H9 (cell line): ENCODE measurements around the gene SLC19A1. TPM values are rescaled to one million over a fixed set of nuclear protein-coding genes. Genes with fewer than 3 reads are reported as not detected.
A peak's percentile ranks its signal among the peaks of the same experiment; 100 is the strongest.

Source experiments
- DNase-seq: peaks from one replicate; pipeline ENCODE4 v3.0.0-alpha.2; 2017
- H2AFZ ChIP-seq: one replicate; pipeline ENCODE4 v1.6.1; 2013; ENCODE audit warnings: mild to moderate bottlenecking, low read length, control low read depth, moderate library complexity
- H2AK5ac ChIP-seq: 2 replicates; pipeline ENCODE4 v1.6.1; 2013; ENCODE audit warnings: low read length, control low read depth, mixed read lengths; ENCODE audit not compliant: insufficient read length
- H2BK120ac ChIP-seq: one replicate; pipeline ENCODE4 v1.6.1; 2013; ENCODE audit warnings: low read depth, mild to moderate bottlenecking, low read length, control low read depth, inconsistent platforms; ENCODE audit not compliant: poor library complexity, severe bottlenecking
- H2BK12ac ChIP-seq: 2 replicates; pipeline ENCODE4 v1.6.1; 2013; ENCODE audit warnings: low read length, control low read depth, mixed read lengths, low read depth; ENCODE audit not compliant: insufficient read length
- H2BK15ac ChIP-seq: 2 replicates; pipeline ENCODE4 v1.6.1; 2013; ENCODE audit warnings: low read depth, low read length, control low read depth
- H2BK20ac ChIP-seq: one replicate; pipeline ENCODE4 v1.6.1; 2013; ENCODE audit warnings: low read depth, mild to moderate bottlenecking, low read length, control low read depth, inconsistent platforms; ENCODE audit not compliant: poor library complexity, severe bottlenecking
- H2BK5ac ChIP-seq: 2 replicates; pipeline ENCODE4 v1.6.1; 2013; ENCODE audit warnings: low read length, control low read depth, mixed read lengths; ENCODE audit not compliant: insufficient read length
- H3K14ac ChIP-seq: 2 replicates; pipeline ENCODE4 v1.6.1; 2013; ENCODE audit warnings: low read length, control low read depth; ENCODE audit not compliant: insufficient read depth
- H3K18ac ChIP-seq: 2 replicates; pipeline ENCODE4 v1.6.1; 2013; ENCODE audit warnings: low read depth, mild to moderate bottlenecking, mixed read lengths, low read length, control low read depth; ENCODE audit not compliant: insufficient read length
- H3K23ac ChIP-seq: 2 replicates; pipeline ENCODE4 v1.6.1; 2013; ENCODE audit warnings: low read length, control low read depth, mixed read lengths, low read depth; ENCODE audit not compliant: insufficient read length
- H3K23me2 ChIP-seq: 2 replicates; pipeline ENCODE4 v1.6.1; 2013; ENCODE audit warnings: low read depth, mild to moderate bottlenecking, mixed read lengths, low read length, control low read depth; ENCODE audit not compliant: insufficient read length, poor library complexity, severe bottlenecking
- H3K27ac ChIP-seq: 2 replicates; pipeline ENCODE4 v1.5.1; 2013; ENCODE audit warnings: low read length, control low read depth, mixed read lengths, low read depth; ENCODE audit not compliant: insufficient read length
- H3K27me3 ChIP-seq: 2 replicates; pipeline ENCODE4 v1.6.1; 2013; ENCODE audit warnings: low read length, control low read depth, inconsistent platforms; ENCODE audit not compliant: insufficient read depth
- H3K4ac ChIP-seq: 2 replicates; pipeline ENCODE4 v1.6.1; 2013; ENCODE audit warnings: low read depth, mild to moderate bottlenecking, control low read depth, inconsistent platforms, low read length, moderate library complexity
- H3K4me1 ChIP-seq: 2 replicates; pipeline ENCODE4 v1.6.1; 2013; ENCODE audit warnings: low read length, control low read depth, inconsistent platforms; ENCODE audit not compliant: insufficient read depth
- H3K4me2 ChIP-seq: 2 replicates; pipeline ENCODE4 v1.6.1; 2013; ENCODE audit warnings: low read length, control low read depth, mixed read lengths; ENCODE audit not compliant: insufficient read length, insufficient read depth
- H3K56ac ChIP-seq: 2 replicates; pipeline ENCODE4 v1.6.1; 2013; ENCODE audit warnings: low read depth, mild to moderate bottlenecking, mixed read lengths, low read length, control low read depth; ENCODE audit not compliant: insufficient read length
- H3K79me1 ChIP-seq: 2 replicates; pipeline ENCODE4 v1.6.1; 2013; ENCODE audit warnings: low read depth, mild to moderate bottlenecking, moderate library complexity, low read length, control low read depth, inconsistent platforms; ENCODE audit not compliant: insufficient read depth, poor library complexity, severe bottlenecking
- H3K79me2 ChIP-seq: 2 replicates; pipeline ENCODE4 v1.6.1; 2013; ENCODE audit warnings: low read length, control low read depth, inconsistent platforms; ENCODE audit not compliant: insufficient read depth
- H3K9ac ChIP-seq: 2 replicates; pipeline ENCODE4 v1.6.1; 2013; ENCODE audit warnings: low read length, control low read depth, mixed read lengths; ENCODE audit not compliant: insufficient read length; ENCODE audit errors: extremely low read depth
- H3K9me3 ChIP-seq: one replicate; pipeline ENCODE4 v1.6.1; 2013; ENCODE audit warnings: low read depth, low read length, inconsistent platforms; ENCODE audit not compliant: control insufficient read depth
- H3T11ph ChIP-seq: one replicate; pipeline ENCODE4 v1.6.1; 2013; ENCODE audit warnings: mild to moderate bottlenecking, low read length, control low read depth, inconsistent platforms
- H4K20me1 ChIP-seq: one replicate; pipeline ENCODE4 v1.6.1; 2013; ENCODE audit not compliant: control insufficient read depth, insufficient read length, insufficient read depth
- H4K5ac ChIP-seq: 2 replicates; pipeline ENCODE4 v1.6.1; 2013; ENCODE audit warnings: low read depth, mild to moderate bottlenecking, mixed read lengths, low read length, control low read depth; ENCODE audit not compliant: insufficient read length
- H4K8ac ChIP-seq: replicated peaks from 2 replicates; pipeline ENCODE4 v1.6.1; 2013; ENCODE audit warnings: low read length, control low read depth, mixed read lengths, low read depth; ENCODE audit not compliant: insufficient read length
- H4K91ac ChIP-seq: 2 replicates; pipeline ENCODE4 v1.6.1; 2013; ENCODE audit warnings: low read depth, mild to moderate bottlenecking, moderate library complexity, mixed read lengths, low read length, control low read depth; ENCODE audit not compliant: insufficient read length
- H3K27ac Mint-ChIP-seq, 3 experiments: 2 replicates in 2 of 3; 3 replicates in 1 of 3; pipeline ENCODE4 v1.8.0; 2020 to 2021; ENCODE audit warnings: mixed read lengths in 3 of 3, mild to moderate bottlenecking in 1 of 3, moderate library complexity in 1 of 3
- H3K27me3 Mint-ChIP-seq: 2 replicates; pipeline ENCODE4 v1.8.0; 2021; ENCODE audit warnings: low read depth, mild to moderate bottlenecking, moderate library complexity, mixed read lengths
- H3K36me3 Mint-ChIP-seq, 3 experiments: 2 replicates in 2 of 3; 3 replicates in 1 of 3; pipeline ENCODE4 v1.8.0; 2020 to 2021; ENCODE audit warnings: low read depth in 3 of 3, mixed read lengths in 3 of 3; ENCODE audit not compliant: insufficient read depth in 1 of 3
- H3K4me1 Mint-ChIP-seq, 2 experiments: 2 replicates each; pipeline ENCODE4 v1.8.0; 2020; ENCODE audit warnings: mixed read lengths in 2 of 2
- H3K4me3 Mint-ChIP-seq, 2 experiments: 2 replicates in 1 of 2; 3 replicates in 1 of 2; pipeline ENCODE4 v1.8.0; 2020 to 2021; ENCODE audit warnings: mild to moderate bottlenecking in 2 of 2, mixed read lengths in 2 of 2, moderate library complexity in 1 of 2
- H3K9me3 Mint-ChIP-seq, 2 experiments: 2 replicates in 1 of 2; 3 replicates in 1 of 2; pipeline ENCODE4 v1.8.0; 2020; ENCODE audit warnings: mild to moderate bottlenecking in 2 of 2, mixed read lengths in 2 of 2, moderate library complexity in 1 of 2
- WGBS: extraction: QIAGEN DNeasy Blood & Tissue Kit; methylation state at CpG from one replicate; pipeline ENCODE4 v1.1.7; 2013; ENCODE audit warnings: missing lambda C conversion rate, low lambda C conversion rate, mixed read lengths; ENCODE audit not compliant: insufficient read length; ENCODE audit errors: extremely low coverage; 5-methylcytosine and 5-hydroxymethylcytosine counted together
- total RNA-seq: library from RNA; stranded (reverse); gene quantifications from 2 replicates; pipeline ENCODE4 v1.2.1, GENCODE V29; 2021
- TF ChIP-seq, protein P1 (sequence below): fragments of 200-600 bp; sonication (generic); conservative IDR thresholded peaks from 3 replicates; pipeline ENCODE4 v1.8.0; 2021; ENCODE audit warnings: antibody characterized with exemption, mild to moderate bottlenecking

SLC19A1 gene
- total RNA-seq, 1 experiment from 2014 or later: 32.4 TPM

DNA sequence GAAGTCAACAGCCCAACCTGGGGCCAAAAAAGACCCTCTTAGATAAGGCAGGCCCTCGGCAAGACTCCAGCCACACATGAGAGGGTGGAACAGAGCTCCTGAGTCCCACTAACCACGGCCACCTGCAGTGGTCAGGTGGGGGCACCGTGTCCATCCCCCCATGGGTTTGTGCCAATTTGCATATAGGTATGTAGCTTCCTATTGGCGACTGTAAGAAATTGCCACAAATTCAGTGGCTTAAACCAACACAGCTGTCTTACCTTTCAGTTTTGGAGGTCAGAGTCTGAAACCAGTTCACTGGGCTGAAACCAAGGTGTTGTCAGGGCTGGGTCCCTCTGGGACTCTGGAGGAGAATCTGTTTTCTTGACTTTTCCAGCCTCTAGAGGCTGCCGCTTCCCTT is 77.9 kb downstream of the SLC19A1 start:
- no peak overlapping the region for H3K27ac ChIP-seq
- no peak overlapping the region for H3K14ac ChIP-seq
- no peak overlapping the region for H2BK15ac ChIP-seq
- H3K23ac ChIP-seq: no peak overlapping the region
- no CpG with 5 or more reads among the region's 5 CpGs for WGBS
- H2BK12ac ChIP-seq: no peak overlapping the region
- no peak overlapping the region for H3T11ph ChIP-seq
- H3K9me3 ChIP-seq: no peaks in the 10 kb centered on the region
- TF ChIP-seq, protein P1, sequence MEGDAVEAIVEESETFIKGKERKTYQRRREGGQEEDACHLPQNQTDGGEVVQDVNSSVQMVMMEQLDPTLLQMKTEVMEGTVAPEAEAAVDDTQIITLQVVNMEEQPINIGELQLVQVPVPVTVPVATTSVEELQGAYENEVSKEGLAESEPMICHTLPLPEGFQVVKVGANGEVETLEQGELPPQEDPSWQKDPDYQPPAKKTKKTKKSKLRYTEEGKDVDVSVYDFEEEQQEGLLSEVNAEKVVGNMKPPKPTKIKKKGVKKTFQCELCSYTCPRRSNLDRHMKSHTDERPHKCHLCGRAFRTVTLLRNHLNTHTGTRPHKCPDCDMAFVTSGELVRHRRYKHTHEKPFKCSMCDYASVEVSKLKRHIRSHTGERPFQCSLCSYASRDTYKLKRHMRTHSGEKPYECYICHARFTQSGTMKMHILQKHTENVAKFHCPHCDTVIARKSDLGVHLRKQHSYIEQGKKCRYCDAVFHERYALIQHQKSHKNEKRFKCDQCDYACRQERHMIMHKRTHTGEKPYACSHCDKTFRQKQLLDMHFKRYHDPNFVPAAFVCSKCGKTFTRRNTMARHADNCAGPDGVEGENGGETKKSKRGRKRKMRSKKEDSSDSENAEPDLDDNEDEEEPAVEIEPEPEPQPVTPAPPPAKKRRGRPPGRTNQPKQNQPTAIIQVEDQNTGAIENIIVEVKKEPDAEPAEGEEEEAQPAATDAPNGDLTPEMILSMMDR: no peak
- H3K27me3 ChIP-seq: no peaks in the 10 kb centered on the region
- peak overlapping the region; percentile 33 for H4K8ac ChIP-seq
- H2AK5ac ChIP-seq: no peak overlapping the region
- no peak for DNase-seq
- H3K36me3 Mint-ChIP-seq: peaks cover 29 to 52% (median 45%) of the 10 kb centered on the region in 3 experiments
- no peaks in the 10 kb centered on the region for H3K27me3 Mint-ChIP-seq
- H3K27ac Mint-ChIP-seq: no peak overlapping the region
- H3K4me1 ChIP-seq: no peaks in the 10 kb centered on the region
- H3K79me2 ChIP-seq: peaks cover 13% of the 10 kb centered on the region; the same call in 1 of the 2 replicates
- H3K56ac ChIP-seq: no peak overlapping the region
- H2BK20ac ChIP-seq: no peak overlapping the region
- no peak overlapping the region for H3K4me2 ChIP-seq
- H3K18ac ChIP-seq: no peak overlapping the region
- H3K4ac ChIP-seq: no peak overlapping the region
- peaks cover 13% of the 10 kb centered on the region for H3K79me1 ChIP-seq
- H2AFZ ChIP-seq: no peak overlapping the region
- no peak overlapping the region for H2BK5ac ChIP-seq
- H3K9ac ChIP-seq: no peak overlapping the region
- no peaks in the 10 kb centered on the region for H3K23me2 ChIP-seq
- no peak overlapping the region for H4K5ac ChIP-seq
- peaks cover 15 to 17% of the 10 kb centered on the region in 2 experiments for H3K9me3 Mint-ChIP-seq
- H2BK120ac ChIP-seq: no peak overlapping the region
- peaks cover 2 to 16% of the 10 kb centered on the region in 2 experiments; a peak in 2 of 4 replicates for H3K4me1 Mint-ChIP-seq
- H4K20me1 ChIP-seq: no peaks in the 10 kb centered on the region
- no peak overlapping the region for H3K4me3 Mint-ChIP-seq
- no peak overlapping the region for H4K91ac ChIP-seq
